LNCAP (cell line): Measurements from ENCODE around the gene ACTA2.

Source experiments
- TF ChIP-seq, protein P1 (sequence below): fragments of 450-650 bp; IDR thresholded peaks from 2 replicates; pipeline ENCODE4 v1.5.1; 2017; ENCODE audit warnings: mild to moderate bottlenecking

Gene ACTA2

GRCh38 chr10:88916986-88917385 is 35.6 kb downstream of the ACTA2 start:
- TF ChIP-seq, protein P1, sequence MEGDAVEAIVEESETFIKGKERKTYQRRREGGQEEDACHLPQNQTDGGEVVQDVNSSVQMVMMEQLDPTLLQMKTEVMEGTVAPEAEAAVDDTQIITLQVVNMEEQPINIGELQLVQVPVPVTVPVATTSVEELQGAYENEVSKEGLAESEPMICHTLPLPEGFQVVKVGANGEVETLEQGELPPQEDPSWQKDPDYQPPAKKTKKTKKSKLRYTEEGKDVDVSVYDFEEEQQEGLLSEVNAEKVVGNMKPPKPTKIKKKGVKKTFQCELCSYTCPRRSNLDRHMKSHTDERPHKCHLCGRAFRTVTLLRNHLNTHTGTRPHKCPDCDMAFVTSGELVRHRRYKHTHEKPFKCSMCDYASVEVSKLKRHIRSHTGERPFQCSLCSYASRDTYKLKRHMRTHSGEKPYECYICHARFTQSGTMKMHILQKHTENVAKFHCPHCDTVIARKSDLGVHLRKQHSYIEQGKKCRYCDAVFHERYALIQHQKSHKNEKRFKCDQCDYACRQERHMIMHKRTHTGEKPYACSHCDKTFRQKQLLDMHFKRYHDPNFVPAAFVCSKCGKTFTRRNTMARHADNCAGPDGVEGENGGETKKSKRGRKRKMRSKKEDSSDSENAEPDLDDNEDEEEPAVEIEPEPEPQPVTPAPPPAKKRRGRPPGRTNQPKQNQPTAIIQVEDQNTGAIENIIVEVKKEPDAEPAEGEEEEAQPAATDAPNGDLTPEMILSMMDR, result no peak

- TF ChIP-seq, protein P1, result no peak
These were observed 36.3 kb downstream of the ACTA2 start for GRCh38 chr10:88916231-88916630.

GRCh38 chr10:88915781-88916180 is 36.8 kb downstream of the ACTA2 start:
- TF ChIP-seq, protein P1, result no peak

GRCh38 chr10:88913788-88914187 is 38.8 kb downstream of the ACTA2 start:
- TF ChIP-seq, protein P1, result no peak

DNA sequence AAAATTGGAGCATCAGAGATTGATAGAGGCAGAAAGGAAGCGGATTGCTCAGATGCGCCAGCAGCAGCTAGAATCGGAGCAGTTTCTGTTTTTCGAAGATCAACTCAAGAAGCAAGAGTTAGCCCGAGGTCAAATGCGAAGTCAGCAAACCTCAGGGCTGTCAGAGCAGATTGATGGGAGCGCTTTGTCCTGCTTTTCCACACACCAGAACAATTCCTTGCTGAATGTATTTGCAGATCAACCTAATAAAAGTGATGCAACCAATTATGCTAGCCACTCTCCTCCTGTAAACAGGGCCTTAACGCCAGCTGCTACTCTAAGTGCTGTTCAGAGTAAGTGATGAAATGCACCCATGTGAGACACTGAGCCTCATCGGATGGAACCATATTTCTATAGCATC is 39.4 kb downstream of the ACTA2 start:
- TF ChIP-seq, protein P1, result no peak

DNA sequence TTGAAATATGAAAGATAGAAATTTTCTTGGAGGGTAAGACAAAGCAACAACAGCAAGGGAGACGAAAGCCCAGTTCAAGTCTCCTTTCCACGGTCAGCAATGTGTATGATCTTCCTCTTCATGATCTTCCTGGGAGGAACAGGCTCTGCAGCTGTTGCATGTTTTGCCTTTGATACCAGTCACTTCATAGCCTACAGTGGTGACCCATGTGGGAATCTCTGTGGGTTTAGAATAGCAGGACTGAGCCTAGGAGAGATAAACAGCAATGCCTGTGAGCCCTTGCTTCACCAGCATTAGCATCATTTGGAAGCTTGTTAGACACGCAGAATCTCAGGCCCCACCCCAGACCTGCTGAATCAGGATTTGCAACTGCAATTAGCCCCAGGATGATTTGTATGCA is 40.7 kb downstream of the ACTA2 start:
- TF ChIP-seq, protein P1, result no peak

GRCh38 chr10:88911116-88911515 is 41.5 kb downstream of the ACTA2 start:
- TF ChIP-seq, protein P1, result no peak

GRCh38 chr10:88908194-88908593 is 44.4 kb downstream of the ACTA2 start:
- TF ChIP-seq, protein P1, result no peak
